Heart left ventricle (tissue), 16 donors: ENCODE data around the gene DLX5. TPM values are rescaled to one million over a fixed set of nuclear protein-coding genes. Genes with fewer than 3 reads are reported as not detected.

Source experiments
- ATAC-seq, 4 donors: fragments of 200-7000 bp; cut with Tn5 transposase; one replicate each; pipeline ENCODE4 v1.9.1; 2020 to 2022; ENCODE audit warnings: moderate library complexity in 4 of 4, mild to moderate bottlenecking in 3 of 4, moderate number of reproducible peaks in 1 of 4
- DNase-seq, 5 donors: peaks; one replicate each; pipeline ENCODE4 v3.0.0-alpha.2; 2020
- H3K27ac ChIP-seq, 12 donors: fragments of 200-600 bp; sonication (generic) in 4 of 12; one replicate each; pipeline versions ENCODE4 v1.5.0 to v1.8.0; 2016 to 2022; ENCODE audit warnings: mild to moderate bottlenecking in 2 of 12
- H3K27me3 ChIP-seq, 9 donors: fragments of 200-600 bp; sonication (generic) in 2 of 9; one replicate each; pipeline versions ENCODE4 v1.5.1 to v1.8.0; 2016 to 2022; ENCODE audit warnings: mild to moderate bottlenecking in 3 of 9
- H3K36me3 ChIP-seq, 9 donors: fragments of 200-600 bp; sonication (generic) in 2 of 9; one replicate each; pipeline versions ENCODE4 v1.5.0 to v1.8.0; 2018 to 2022; ENCODE audit warnings: mild to moderate bottlenecking in 2 of 9
- H3K4me1 ChIP-seq, 12 donors: fragments of 200-600 bp; sonication (generic) in 4 of 12; one replicate each; pipeline versions ENCODE4 v1.5.0 to v1.8.0; 2016 to 2022; ENCODE audit warnings: mild to moderate bottlenecking in 3 of 12
- H3K4me3 ChIP-seq, 12 donors: fragments of 200-600 bp; sonication (generic) in 4 of 12; one replicate each; pipeline versions ENCODE4 v1.5.0 to v1.8.0; 2017 to 2022; ENCODE audit warnings: mild to moderate bottlenecking in 9 of 12, moderate library complexity in 4 of 12
- H3K9me3 ChIP-seq, 12 donors: fragments of 200-600 bp; sonication (generic) in 4 of 12; one replicate each; pipeline versions ENCODE4 v1.5.0 to v1.8.0; 2016 to 2022; ENCODE audit warnings: mild to moderate bottlenecking in 1 of 12
- POLR2A ChIP-seq, 2 donors: fragments of 450-650 bp; IDR thresholded peaks; one replicate each; pipeline ENCODE4 v1.6.1; 2017; ENCODE audit warnings: antibody characterized with exemption in 2 of 2, mild to moderate bottlenecking in 2 of 2, moderate library complexity in 2 of 2
- WGBS, 4 donors: extraction: QIAGEN DNeasy Blood & Tissue Kit in 2 of 4; methylation state at CpG; one replicate each; pipeline versions ENCODE4 v1.1.5 to v1.1.7; 2013 to 2018; 5-methylcytosine and 5-hydroxymethylcytosine counted together
- intact Hi-C, 10 donors: fragments of 100-400 bp; cut with DNase I; formaldehyde crosslinking; loops; one replicate each; pipeline versions ENCODE4 v1.11.1 to v1.14.2; 2022
- polyA plus RNA-seq, 2 donors: library from polyadenylated mRNA; stranded (reverse); fragments of 200-250 nt; gene quantifications; one replicate each; pipeline ENCODE4 v1.2.3, GENCODE V29; 2013
- total RNA-seq, 9 donors: library from RNA; depleted of rRNA in 2 of 9; stranded (reverse); fragments of >200 nt in 2 of 9; fragmentation: NEBNext Ultra II Directional in 3 of 9; extraction: Animal tissue kit (Norgen Biotek cat#: 25700) in 3 of 9; gene quantifications; one replicate each; pipeline versions ENCODE4 v1.1.0 to v1.2.4, GENCODE V29; 2016 to 2023
- TF ChIP-seq, protein P1 (sequence below), 12 donors: fragments of 200-600 bp; sonication (generic) in 4 of 12; IDR thresholded peaks; one replicate each; pipeline versions ENCODE4 v1.5.0 to v1.8.0; 2018 to 2022; ENCODE audit warnings: antibody characterized with exemption in 12 of 12, mild to moderate bottlenecking in 5 of 12
- donor health status: ischemic (EF 13 %, LVEDD 7.1; RV severe dilation, severe dysfunction).
- donor health status: healthy with polysubstance abuse.
- donor health status: DM: no; HTN: yes; CAD: no.
- donor health status: DM: no; HTN: no; CAD: no.
- donor health status: ischemic (EF 25% LVEDD 6.9; RV normal size, moderate dysfunction).
- donor health status: ischemic (EF 25% LVEDD 5.7; RV mildly dilated, moderate dysfunction).
- donor health status: healthy.
- donor health status: DM: yes; HTN: yes; CAD: no.
- donor health status: ischemic (EF 35%, LVEDD 5.7; RV mildly dilated, moderate dysfunction).
- donor health status: nonischemic (EF 11% LVEDD 7.7; RV severe dilation, severe dysfunction).
- donor health status: DM: yes; HTN: yes; CAD: no.
- donor health status: PGD.
- donor health status: ischemic (EF 29% LVEDD 5.4; RV normal size, mild dysfunction).
- donor health status: nonischemic (EF 23%, LVEDD 6.1; RV moderate dilation, normal function).

DLX5 gene
- total and polyA plus RNA-seq, 11 donors: 0.08 to 0.27 (median 0.24) TPM; not detected in 7

DNA sequence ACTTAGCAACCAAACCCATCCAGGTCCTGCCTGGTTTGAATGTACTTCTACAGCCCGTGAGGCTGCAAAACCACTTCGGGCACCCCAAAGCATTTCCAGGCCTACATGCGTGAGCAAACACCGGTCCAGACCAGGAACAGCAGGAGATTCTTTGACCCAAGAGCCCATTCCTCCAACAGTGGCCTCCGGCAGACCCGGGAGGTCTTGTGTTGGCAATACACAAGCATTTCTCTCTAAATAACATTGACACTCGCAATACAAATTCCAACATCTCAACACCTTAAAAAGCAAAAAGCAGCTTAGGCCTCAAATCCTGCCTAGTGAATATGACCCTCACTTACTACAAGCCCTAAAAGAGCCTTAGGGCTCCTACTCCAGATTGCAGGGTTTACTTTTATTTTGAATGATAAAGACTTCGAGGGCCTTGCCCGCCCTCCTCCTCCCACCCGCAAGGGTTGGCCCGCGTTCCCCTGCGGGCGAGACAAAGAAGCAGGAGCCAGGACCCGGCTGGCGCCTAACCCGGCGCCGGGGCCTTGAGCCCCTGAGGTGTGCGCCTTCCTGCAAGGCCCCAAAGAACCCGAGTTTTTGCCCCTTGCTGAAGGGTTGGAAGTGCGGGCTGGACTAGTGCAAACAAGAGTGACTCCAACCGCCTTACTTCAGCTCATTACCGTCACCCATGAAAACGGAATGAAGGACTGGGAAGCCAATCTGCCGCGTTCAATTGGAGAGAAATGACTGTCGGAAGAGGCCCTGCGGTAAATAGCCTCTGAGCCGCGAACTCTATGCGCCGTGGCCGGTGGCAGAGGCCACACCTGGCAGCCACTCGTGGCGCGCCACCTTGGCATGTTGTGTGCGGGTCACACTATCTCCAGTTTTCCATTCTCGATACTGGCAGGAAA lies 22.7 kb downstream of the DLX5 start:
- H3K9me3 ChIP-seq: no peaks in the 10 kb centered on the region
- TF ChIP-seq POLR2A (IDR thresholded peaks at IDR 0.05): no peak
- TF ChIP-seq, protein P1, sequence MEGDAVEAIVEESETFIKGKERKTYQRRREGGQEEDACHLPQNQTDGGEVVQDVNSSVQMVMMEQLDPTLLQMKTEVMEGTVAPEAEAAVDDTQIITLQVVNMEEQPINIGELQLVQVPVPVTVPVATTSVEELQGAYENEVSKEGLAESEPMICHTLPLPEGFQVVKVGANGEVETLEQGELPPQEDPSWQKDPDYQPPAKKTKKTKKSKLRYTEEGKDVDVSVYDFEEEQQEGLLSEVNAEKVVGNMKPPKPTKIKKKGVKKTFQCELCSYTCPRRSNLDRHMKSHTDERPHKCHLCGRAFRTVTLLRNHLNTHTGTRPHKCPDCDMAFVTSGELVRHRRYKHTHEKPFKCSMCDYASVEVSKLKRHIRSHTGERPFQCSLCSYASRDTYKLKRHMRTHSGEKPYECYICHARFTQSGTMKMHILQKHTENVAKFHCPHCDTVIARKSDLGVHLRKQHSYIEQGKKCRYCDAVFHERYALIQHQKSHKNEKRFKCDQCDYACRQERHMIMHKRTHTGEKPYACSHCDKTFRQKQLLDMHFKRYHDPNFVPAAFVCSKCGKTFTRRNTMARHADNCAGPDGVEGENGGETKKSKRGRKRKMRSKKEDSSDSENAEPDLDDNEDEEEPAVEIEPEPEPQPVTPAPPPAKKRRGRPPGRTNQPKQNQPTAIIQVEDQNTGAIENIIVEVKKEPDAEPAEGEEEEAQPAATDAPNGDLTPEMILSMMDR (IDR thresholded peaks at IDR 0.05): no peak
- DNase-seq: no peak
- H3K27ac ChIP-seq: no peak overlapping the region
- ATAC-seq: no peak
- 17 to 27% (median 25%) methylated on average over 32 to 39 of the region's 39 CpGs for WGBS, 4 donors
- intact Hi-C loops: no loop called here
- H3K4me1 ChIP-seq: peaks cover 0 to 34% (median 13%) of the 10 kb centered on the region in 12 donors
- H3K27me3 ChIP-seq: peaks cover 72 to 100% (median 98%) of the 10 kb centered on the region in 9 donors
- H3K36me3 ChIP-seq: no peaks in the 10 kb centered on the region
- no peak overlapping the region for H3K4me3 ChIP-seq

DNA sequence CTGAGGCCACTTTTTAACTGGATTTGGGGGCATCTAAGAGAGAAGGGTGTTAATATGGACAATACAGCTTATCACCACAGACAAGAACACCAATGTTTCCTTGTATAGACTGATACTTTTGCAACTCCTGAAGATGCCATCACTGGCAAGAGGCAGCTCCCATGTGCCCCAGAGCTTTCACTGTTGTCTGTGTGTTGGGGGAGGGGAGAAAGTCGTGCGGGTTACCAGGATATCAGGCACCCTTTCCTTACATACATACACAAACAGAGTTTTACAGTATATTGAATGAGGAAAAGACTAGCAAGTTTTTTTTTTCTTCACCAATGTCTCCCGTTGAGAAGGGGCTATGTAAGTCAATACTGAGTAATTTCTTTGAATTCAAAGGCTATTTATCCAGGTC lies 23.4 kb downstream of the DLX5 start:
- intact Hi-C loops: no loop called here
- peaks cover 69 to 100% (median 98%) of the 10 kb centered on the region in 9 donors for H3K27me3 ChIP-seq
- H3K9me3 ChIP-seq: no peaks in the 10 kb centered on the region
- H3K4me1 ChIP-seq: peaks cover 0 to 28% (median 12%) of the 10 kb centered on the region in 12 donors
- no peak overlapping the region for H3K4me3 ChIP-seq
- DNase-seq (no peak), ATAC-seq (no peak)
- 10 to 18% (median 11%) methylated on average over 3 of the region's 3 CpGs for WGBS, 4 donors
- no peak overlapping the region for H3K27ac ChIP-seq
- no peaks in the 10 kb centered on the region for H3K36me3 ChIP-seq
- TF ChIP-seq POLR2A (IDR thresholded peaks at IDR 0.05): no peak
- TF ChIP-seq, protein P1 (IDR thresholded peaks at IDR 0.05): no peak

DNA sequence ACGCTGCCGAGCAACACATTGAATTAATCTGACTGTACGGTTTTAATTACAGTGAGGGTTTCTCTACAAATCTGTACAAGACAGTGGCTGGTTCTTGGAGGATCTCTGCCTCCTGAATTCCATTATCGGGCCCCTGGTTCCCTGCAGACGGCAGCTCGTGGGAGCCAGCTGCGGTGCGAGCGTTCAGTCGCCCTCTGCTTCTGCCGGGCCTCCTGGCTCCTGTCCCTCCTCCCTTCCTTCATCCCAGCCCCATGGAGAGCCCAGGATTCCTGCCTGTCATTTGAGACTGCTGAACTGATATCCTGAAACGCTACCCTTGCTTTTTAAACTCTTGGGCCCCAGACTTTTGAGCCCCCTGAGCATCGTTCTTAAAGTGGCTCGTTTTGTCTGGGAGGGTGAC lies 25.9 kb downstream of the DLX5 start:
- Histone ChIP-seq H3K27me3 (peaks cover 73 to 100% (median 94%) of the 10 kb centered on the region in 9 donors), H3K27ac (no peak overlapping the region), H3K4me3 (no peak overlapping the region), H3K36me3 (no peaks in the 10 kb centered on the region), H3K4me1 (peaks cover 0 to 9% (median 0%) of the 10 kb centered on the region in 12 donors), H3K9me3 (no peaks in the 10 kb centered on the region)
- no peak for DNase-seq
- 1 to 5% (median 3%) methylated on average over 14 of the region's 14 CpGs for WGBS, 4 donors
- TF ChIP-seq POLR2A (IDR thresholded peaks at IDR 0.05): no peak
- TF ChIP-seq, protein P1 (IDR thresholded peaks at IDR 0.05): no peak
- ATAC-seq: no peak
- intact Hi-C loops: no loop called here

DNA sequence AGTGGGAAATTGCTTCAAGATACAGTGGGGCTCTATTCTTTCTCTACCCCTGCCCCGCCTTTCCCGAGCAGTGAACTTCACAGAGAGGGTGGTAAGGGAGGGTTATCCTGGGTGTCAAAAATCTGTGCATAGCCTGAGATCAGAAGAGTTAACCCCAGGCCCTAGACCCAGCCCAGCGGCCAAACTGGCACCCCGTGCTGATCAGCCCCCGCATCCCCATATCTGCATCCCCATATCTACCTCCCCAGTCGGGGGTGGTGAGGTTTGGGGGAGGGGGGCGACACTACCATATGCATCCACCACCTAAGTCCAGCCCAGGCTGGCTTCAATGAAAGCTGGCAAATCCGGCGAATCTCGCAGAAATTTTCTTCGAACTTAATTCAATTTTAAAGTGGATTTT lies 26.3 kb downstream of the DLX5 start:
- intact Hi-C loops: no loop called here
- TF ChIP-seq, protein P1 (IDR thresholded peaks at IDR 0.05): no peak
- 3 to 9% (median 5%) methylated on average over 11 of the region's 11 CpGs for WGBS, 4 donors
- no peak for ATAC-seq
- no peak for DNase-seq
- H3K9me3 ChIP-seq: no peaks in the 10 kb centered on the region
- H3K36me3 ChIP-seq: no peaks in the 10 kb centered on the region
- peaks cover 0 to 6% (median 0%) of the 10 kb centered on the region in 12 donors for H3K4me1 ChIP-seq
- peaks cover 73 to 100% (median 94%) of the 10 kb centered on the region in 9 donors for H3K27me3 ChIP-seq
- no peak overlapping the region for H3K4me3 ChIP-seq
- no peak overlapping the region for H3K27ac ChIP-seq
